GM18508 (cell line): ENCODE data around the gene CBR3.
"Not testable (repeated sequence)": the region's sequence is repeated elsewhere in the genome, so short reads cannot be mapped to it uniquely, and the experiment has no call there.

Experiments used
- ATAC-seq: cut with Tn5 transposase; IDR thresholded peaks from one replicate; pipeline ENCODE4 v1.9.1; 2021; ENCODE audit warnings: moderate number of reproducible peaks; ENCODE audit not compliant: insufficient read depth, unreplicated experiment

CBR3 gene

GRCh38 chr21:36115138-36115730 is 19.6 kb upstream of the CBR3 start:
- no peak for ATAC-seq

GRCh38 chr21:36117286-36117741 is 17.6 kb upstream of the CBR3 start:
- no peak for ATAC-seq

- ATAC-seq = no peak
These were observed 14.5 kb upstream of the CBR3 start for GRCh38 chr21:36120304-36120888.

- no peak for ATAC-seq
These were observed 11.9 kb upstream of the CBR3 start for GRCh38 chr21:36122977-36123376.

GRCh38 chr21:36124395-36124794 is 10.5 kb upstream of the CBR3 start:
- ATAC-seq = no peak

GRCh38 chr21:36125512-36126207 is 9.2 kb upstream of the CBR3 start:
- no peak for ATAC-seq

- no peak for ATAC-seq
These were observed 8.7 kb upstream of the CBR3 start for GRCh38 chr21:36126208-36126565.

- no peak for ATAC-seq
These were observed 8.2 kb upstream of the CBR3 start for GRCh38 chr21:36126621-36127110.

- no peak for ATAC-seq
These were observed 7.5 kb upstream of the CBR3 start for GRCh38 chr21:36127250-36127904.

- ATAC-seq = no peak
These were observed 6.9 kb upstream of the CBR3 start for GRCh38 chr21:36127977-36128376.

- ATAC-seq = no peak
These were observed 5.7 kb upstream of the CBR3 start for GRCh38 chr21:36129219-36129618.

- not testable (repeated sequence) for ATAC-seq
These were observed 4.5 kb upstream of the CBR3 start for GRCh38 chr21:36130414-36130762.

- not testable (repeated sequence) for ATAC-seq
These were observed 4.0 kb upstream of the CBR3 start for GRCh38 chr21:36130839-36131238.

- no peak for ATAC-seq
These were observed 2.2 kb upstream of the CBR3 start for GRCh38 chr21:36132696-36133095.

- ATAC-seq = no peak
These were observed 668 bp downstream of the CBR3 start for GRCh38 chr21:36135391-36136102.

GRCh38 chr21:36139791-36140190 is 4.9 kb downstream of the CBR3 start:
- ATAC-seq = not testable (repeated sequence)

GRCh38 chr21:36141513-36141925 is 6.6 kb downstream of the CBR3 start:
- ATAC-seq = no peak

GRCh38 chr21:36144233-36144632 is 9.4 kb downstream of the CBR3 start:
- ATAC-seq = not testable (repeated sequence)

- no peak for ATAC-seq
These were observed 10.4 kb downstream of the CBR3 start for GRCh38 chr21:36145259-36145658.

GRCh38 chr21:36147911-36148310 is 13.0 kb downstream of the CBR3 start:
- ATAC-seq = no peak

GRCh38 chr21:36148886-36149285 is 14.0 kb downstream of the CBR3 start:
- ATAC-seq = no peak
